Neural progenitor cell (in vitro differentiated cells): ENCODE measurements around the gene KLF6. TPM values are rescaled to one million over a fixed set of nuclear protein-coding genes. Genes with fewer than 3 reads are reported as not detected.
A peak's percentile ranks its signal among the peaks of the same experiment; 100 is the strongest.

Experiments used
- DNase-seq: peaks from one replicate; pipeline ENCODE4 v3.0.0-alpha.2; 2016; ENCODE audit warnings: low spot score
- H2AFZ ChIP-seq: fragments of 200-600 bp; sonication (generic); replicated peaks from 2 replicates; pipeline ENCODE4 v1.6.1; 2016; ENCODE audit warnings: antibody characterized with exemption
- H3F3A ChIP-seq: fragments of 200-600 bp; sonication (generic); 2 replicates; pipeline ENCODE4 v1.6.1; 2016; ENCODE audit warnings: antibody characterized with exemption, low read depth
- H3K27ac ChIP-seq: fragments of 200-600 bp; sonication (generic); 2 replicates; pipeline ENCODE4 v1.5.1; 2016; ENCODE audit warnings: mild to moderate bottlenecking
- H3K27me3 ChIP-seq: fragments of 200-600 bp; sonication (generic); 2 replicates; pipeline ENCODE4 v1.6.1; 2016; ENCODE audit warnings: mild to moderate bottlenecking, moderate library complexity
- H3K36me3 ChIP-seq: fragments of 200-600 bp; sonication (generic); 2 replicates; pipeline ENCODE4 v1.5.1; 2016
- H3K4me1 ChIP-seq: fragments of 200-600 bp; sonication (generic); 2 replicates; pipeline ENCODE4 v1.6.1; 2016; ENCODE audit warnings: mixed run types
- H3K4me2 ChIP-seq: fragments of 200-600 bp; sonication (generic); 2 replicates; pipeline ENCODE4 v1.6.1; 2016
- H3K4me3 ChIP-seq: fragments of 200-600 bp; sonication (generic); 2 replicates; pipeline ENCODE4 v1.5.1; 2016
- H3K79me2 ChIP-seq: fragments of 200-600 bp; sonication (generic); 2 replicates; pipeline ENCODE4 v1.6.1; 2016; ENCODE audit warnings: low read depth
- H3K9ac ChIP-seq: fragments of 200-600 bp; sonication (generic); 2 replicates; pipeline ENCODE4 v1.6.1; 2016
- H3K9me3 ChIP-seq: fragments of 200-600 bp; sonication (generic); 2 replicates; pipeline ENCODE4 v1.5.1; 2016; ENCODE audit warnings: low read depth
- H4K20me1 ChIP-seq: fragments of 200-600 bp; sonication (generic); 2 replicates; pipeline ENCODE4 v1.6.1; 2016; ENCODE audit warnings: low read depth
- H3K27ac Mint-ChIP-seq: 3 replicates; pipeline ENCODE4 v1.8.0; 2021; ENCODE audit warnings: mixed read lengths
- H3K27me3 Mint-ChIP-seq: 2 replicates; pipeline ENCODE4 v1.8.0; 2022; ENCODE audit warnings: low read depth, mild to moderate bottlenecking, inconsistent platforms, moderate library complexity, mixed read lengths; ENCODE audit not compliant: insufficient read depth
- H3K36me3 Mint-ChIP-seq: 3 replicates; pipeline ENCODE4 v1.8.0; 2021; ENCODE audit warnings: mixed read lengths
- H3K4me1 Mint-ChIP-seq: 3 replicates; pipeline ENCODE4 v1.8.0; 2021; ENCODE audit warnings: mixed read lengths
- H3K4me3 Mint-ChIP-seq: 3 replicates; pipeline ENCODE4 v1.8.0; 2021; ENCODE audit warnings: mild to moderate bottlenecking, moderate library complexity, mixed read lengths
- H3K9me3 Mint-ChIP-seq: 3 replicates; pipeline ENCODE4 v1.8.0; 2020; ENCODE audit warnings: mixed read lengths
- CTCF ChIP-seq: fragments of 200-600 bp; sonication (generic); IDR thresholded peaks from 2 replicates; pipeline ENCODE4 v1.5.1; 2017; ENCODE audit warnings: antibody characterized with exemption, mild to moderate bottlenecking
- EZH2 ChIP-seq: fragments of 200-600 bp; sonication (generic); IDR thresholded peaks from 2 replicates; pipeline ENCODE4 v1.6.1; 2017; ENCODE audit warnings: antibody characterized with exemption, mild to moderate bottlenecking, moderate library complexity
- EZH2phosphoT487 ChIP-seq: fragments of 200-600 bp; sonication (generic); IDR thresholded peaks from 2 replicates; pipeline ENCODE4 v1.6.1; 2017; ENCODE audit warnings: antibody characterized with exemption
- total RNA-seq: library from RNA; depleted of rRNA; stranded (reverse); fragments of >200 nt; gene quantifications from 2 replicates; pipeline ENCODE4 v1.2.3, GENCODE V29; 2015; ENCODE audit warnings: low replicate concordance

Gene KLF6
- total RNA-seq, 1 donor from 2014 or later = 11.9 TPM

GRCh38 chr10:3829156-3830050 is 44.4 kb upstream of the KLF6 start:
- Mint-ChIP-seq H3K4me3 (no peak overlapping the region), H3K27me3 (peaks cover 13% of the 10 kb centered on the region), H3K4me1 (peaks cover 42% of the 10 kb centered on the region), H3K36me3 (no peaks in the 10 kb centered on the region), H3K9me3 (peaks cover 4% of the 10 kb centered on the region), H3K27ac (peak overlapping the region; percentile 8)
- Histone ChIP-seq H2AFZ (no peak overlapping the region), H3K27ac (no peak overlapping the region), H3K4me2 (peak overlapping the region; percentile 15), H3K79me2 (no peaks in the 10 kb centered on the region), H4K20me1 (no peaks in the 10 kb centered on the region), H3K4me3 (no peak overlapping the region), H3K27me3 (no peaks in the 10 kb centered on the region), H3F3A (no peaks in the 10 kb centered on the region), H3K9me3 (no peaks in the 10 kb centered on the region), H3K9ac (no peak overlapping the region), H3K4me1 (no peaks in the 10 kb centered on the region), H3K36me3 (no peaks in the 10 kb centered on the region)
- DNase-seq = peak; percentile 33
- TF ChIP-seq EZH2 (no peak), CTCF (no peak), EZH2phosphoT487 (no peak)

- no peak for TF ChIP-seq CTCF
- TF ChIP-seq EZH2phosphoT487 = no peak
- no peak for TF ChIP-seq EZH2
- no peaks in the 10 kb centered on the region for H3K4me1 ChIP-seq
- no peaks in the 10 kb centered on the region for H3F3A ChIP-seq
- no peaks in the 10 kb centered on the region for H3K36me3 ChIP-seq
- Mint-ChIP-seq H3K4me3 (no peak overlapping the region), H3K36me3 (no peaks in the 10 kb centered on the region), H3K4me1 (peaks cover 40% of the 10 kb centered on the region), H3K27ac (no peak overlapping the region), H3K27me3 (peaks cover 13% of the 10 kb centered on the region), H3K9me3 (peaks cover 4% of the 10 kb centered on the region)
- H3K9ac ChIP-seq = no peak overlapping the region
- no peak overlapping the region for H3K27ac ChIP-seq
- H3K4me2 ChIP-seq = no peak overlapping the region
- H4K20me1 ChIP-seq = no peaks in the 10 kb centered on the region
- H3K79me2 ChIP-seq = no peaks in the 10 kb centered on the region
- H3K4me3 ChIP-seq = no peak overlapping the region
- no peaks in the 10 kb centered on the region for H3K27me3 ChIP-seq
- H2AFZ ChIP-seq = no peak overlapping the region
- no peaks in the 10 kb centered on the region for H3K9me3 ChIP-seq
- no peak for DNase-seq
Measured at GRCh38 chr10:3828404-3829155, 43.6 kb upstream of the KLF6 start.

GRCh38 chr10:3827768-3828403 is 42.9 kb upstream of the KLF6 start:
- Mint-ChIP-seq H3K36me3 (no peaks in the 10 kb centered on the region), H3K4me3 (no peak overlapping the region), H3K27ac (peak overlapping the region; percentile 35), H3K27me3 (peaks cover 13% of the 10 kb centered on the region), H3K9me3 (peaks cover 1% of the 10 kb centered on the region), H3K4me1 (peaks cover 39% of the 10 kb centered on the region)
- H3K27ac ChIP-seq = no peak overlapping the region
- H3K27me3 ChIP-seq = no peaks in the 10 kb centered on the region
- no peak overlapping the region for H3K4me2 ChIP-seq
- H3K79me2 ChIP-seq = no peaks in the 10 kb centered on the region
- H4K20me1 ChIP-seq = no peaks in the 10 kb centered on the region
- no peaks in the 10 kb centered on the region for H3F3A ChIP-seq
- TF ChIP-seq EZH2 (no peak), CTCF (no peak), EZH2phosphoT487 (no peak)
- no peak for DNase-seq
- no peaks in the 10 kb centered on the region for H3K36me3 ChIP-seq
- no peak overlapping the region for H2AFZ ChIP-seq
- no peaks in the 10 kb centered on the region for H3K4me1 ChIP-seq
- no peak overlapping the region for H3K9ac ChIP-seq
- no peaks in the 10 kb centered on the region for H3K9me3 ChIP-seq
- no peak overlapping the region for H3K4me3 ChIP-seq
